A549 (cell line): ENCODE measurements around the gene NTRK3. TPM values are rescaled to one million over a fixed set of nuclear protein-coding genes. Genes with fewer than 3 reads are reported as not detected.

ENCODE experiments used
- ATAC-seq, 2 experiments: fragments of 200-7000 bp in 1 of 2; fragments of >200 bp in 1 of 2; cut with Nextera tagmentation in 1 of 2; cut with Tn5 transposase in 1 of 2; 3 replicates each; pipeline versions ENCODE4 v1.8.0 to v1.9.1; 2018 to 2020; ENCODE audit warnings: mild to moderate bottlenecking in 1 of 2, moderate library complexity in 1 of 2
- CTCF ChIA-PET: fragments of 300-600 bp; sonication (Branson Sonifier 250); formaldehyde crosslinking; extraction: SDS; loops from one replicate; lab custom pipeline; 2021; ENCODE audit warnings: antibody characterized with exemption, inconsistent platforms; lab: Yijun Ruan, JAX
- POLR2A ChIA-PET: fragments of 350-600 bp; formaldehyde crosslinking; extraction: SDS; loops from one replicate; lab custom pipeline; 2021; ENCODE audit warnings: antibody characterized with exemption, inconsistent platforms; lab: Yijun Ruan, JAX
- DNase-seq, 2 experiments: peaks; one replicate each; pipeline versions ENCODE4 v3.0.0 to v3.0.0-alpha.2; 2011 to 2016; ENCODE audit warnings: low read depth in 1 of 2, low spot score in 1 of 2
- FAIRE-seq: peaks from 2 replicates; lab custom pipeline; 2011; peaks lifted over from hg19 to GRCh38; lab: Jason Lieb, UNC
- H3K27ac ChIP-seq, 2 experiments: fragments of >200 bp; sonication (Bioruptor Twin); formaldehyde crosslinking; 3 replicates each; pipeline ENCODE4 v1.5.1; 2016 to 2017
- H3K4me1 ChIP-seq: fragments of >200 bp; sonication (Bioruptor Twin); formaldehyde crosslinking; 3 replicates; pipeline ENCODE4 v1.6.1; 2016
- H3K4me2 ChIP-seq: fragments of >200 bp; sonication (Bioruptor Twin); formaldehyde crosslinking; 3 replicates; pipeline ENCODE4 v1.6.1; 2016
- H3K4me3 ChIP-seq: fragments of >200 bp; sonication (Bioruptor Twin); formaldehyde crosslinking; 3 replicates; pipeline ENCODE4 v1.5.1; 2016
- H3K9me3 ChIP-seq: fragments of >200 bp; sonication (Bioruptor Twin); formaldehyde crosslinking; 3 replicates; pipeline ENCODE4 v1.6.1; 2016
- BHLHE40 ChIP-seq: IDR thresholded peaks from 2 replicates; pipeline ENCODE4 v1.6.1; 2012; ENCODE audit warnings: low read depth, low read length, inconsistent platforms
- CHD4 ChIP-seq: fragments of 200-600 bp; sonication (generic); IDR thresholded peaks from 2 replicates; pipeline ENCODE4 v1.6.1; 2016; ENCODE audit warnings: antibody characterized with exemption, mild to moderate bottlenecking, borderline replicate concordance
- CTCF ChIP-seq: fragments of >200 bp; sonication (Bioruptor Twin); formaldehyde crosslinking; IDR thresholded peaks from 3 replicates; pipeline ENCODE4 v1.5.1; 2016
- EHMT2 ChIP-seq: fragments of 200-600 bp; sonication (generic); IDR thresholded peaks from 2 replicates; pipeline ENCODE4 v1.6.1; 2016; ENCODE audit warnings: antibody characterized with exemption, low read depth, mild to moderate bottlenecking, moderate library complexity
- ESRRA ChIP-seq: fragments of 150-350 bp; IDR thresholded peaks from 2 replicates; pipeline ENCODE4 v1.6.1; 2014; ENCODE audit warnings: mild to moderate bottlenecking, low read length, borderline replicate concordance
- FOSB ChIP-seq: fragments of 250-450 bp; sonication (Bioruptor Pico); IDR thresholded peaks from 2 replicates; pipeline ENCODE4 v1.5.0; 2020; ENCODE audit warnings: mild to moderate bottlenecking, moderate library complexity
- FOSL2 ChIP-seq, 2 experiments: fragments of 450-650 bp in 1 of 2; fragments of >200 bp in 1 of 2; sonication (Bioruptor Twin) in 1 of 2; formaldehyde crosslinking; IDR thresholded peaks; 2 replicates each; pipeline versions ENCODE4 v1.5.0 to v1.6.1; 2016 to 2020; ENCODE audit warnings: mild to moderate bottlenecking in 1 of 2, moderate library complexity in 1 of 2
- GATA3 ChIP-seq: IDR thresholded peaks from 2 replicates; pipeline ENCODE4 v1.6.1; 2012; ENCODE audit warnings: borderline replicate concordance
- HEYL ChIP-seq: fragments of 250-450 bp; sonication (Bioruptor Pico); IDR thresholded peaks from 2 replicates; pipeline ENCODE4 v1.8.0; 2021; ENCODE audit warnings: mild to moderate bottlenecking, moderate library complexity
- HMGXB4 ChIP-seq: fragments of 250-450 bp; sonication (Bioruptor Pico); IDR thresholded peaks from 2 replicates; pipeline ENCODE4 v1.5.0; 2021; ENCODE audit warnings: mild to moderate bottlenecking, moderate library complexity, borderline replicate concordance
- HOXA7 ChIP-seq: fragments of 250-450 bp; sonication (Bioruptor Pico); IDR thresholded peaks from 2 replicates; pipeline ENCODE4 v1.5.0; 2020; ENCODE audit warnings: mild to moderate bottlenecking, moderate library complexity
- JUN ChIP-seq, 2 experiments: fragments of >200 bp; sonication (Bioruptor Twin); formaldehyde crosslinking; IDR thresholded peaks; 2 replicates in 1 of 2; 3 replicates in 1 of 2; pipeline ENCODE4 v1.6.1; 2016 to 2017
- KDM5A ChIP-seq: fragments of 200-600 bp; sonication (generic); IDR thresholded peaks from 2 replicates; pipeline ENCODE4 v1.6.1; 2016; ENCODE audit warnings: antibody characterized with exemption, mild to moderate bottlenecking
- MAFK ChIP-seq: fragments of 450-650 bp; IDR thresholded peaks from 2 replicates; pipeline ENCODE4 v1.6.1; 2014; ENCODE audit not compliant: partially characterized antibody
- MYC ChIP-seq: IDR thresholded peaks from 2 replicates; pipeline ENCODE4 v1.6.1; 2012; ENCODE audit warnings: mild to moderate bottlenecking, inconsistent platforms, low read length, improper control_type of control experiment, borderline replicate concordance
- NFE2L2 ChIP-seq: fragments of 150-350 bp; conservative IDR thresholded peaks from 2 replicates; pipeline ENCODE4 v1.6.1; 2014; ENCODE audit warnings: low read length
- SMC3 ChIP-seq: fragments of >200 bp; sonication (Bioruptor Twin); formaldehyde crosslinking; IDR thresholded peaks from 3 replicates; pipeline ENCODE4 v1.6.1; 2018; ENCODE audit warnings: inconsistent platforms
- TP53 ChIP-seq: fragments of 250-450 bp; sonication (Bioruptor Pico); IDR thresholded peaks from 2 replicates; pipeline ENCODE4 v1.5.0; 2021; ENCODE audit warnings: mild to moderate bottlenecking, moderate library complexity
- ZC3H11A ChIP-seq: fragments of 450-650 bp; IDR thresholded peaks from 2 replicates; pipeline ENCODE4 v1.6.1; 2014; ENCODE audit warnings: antibody characterized with exemption, mild to moderate bottlenecking
- ZFP36 ChIP-seq: fragments of 450-650 bp; IDR thresholded peaks from 2 replicates; pipeline ENCODE4 v1.6.1; 2014; ENCODE audit warnings: borderline replicate concordance; ENCODE audit not compliant: partially characterized antibody
- WGBS: methylation state at CpG from one replicate; pipeline ENCODE4 v1.1.6; 2017; ENCODE audit errors: missing lambda C conversion rate; 5-methylcytosine and 5-hydroxymethylcytosine counted together
- polyA plus RNA-seq, 4 experiments: library from polyadenylated mRNA; depleted of rRNA in 3 of 4; stranded (reverse); fragments of >200 nt; fragmentation: RNase III in 1 of 4; extraction: RNeasy Plus Mini Kit Qiagen cat#74134 plus additional on column Dnase treatment in 1 of 4; gene quantifications; 2 replicates in 3 of 4; 3 replicates in 1 of 4; pipeline ENCODE4 v1.2.3, GENCODE V29; 2011 to 2017

The NTRK3 gene
- polyA plus RNA-seq, 2 of the 4 experiments (the other 2 are of a cell fraction) = 55.0 to 55.2 TPM

- CTCF ChIA-PET = interaction anchor here (0.8 kb wide), 1 partner anchor 243 kb away, joined by 3 read pairs; no protein-coding TSS in a partner anchor
- H3K27ac ChIP-seq = no peak overlapping the region
- POLR2A ChIA-PET = no interaction called here
- no peak for TF ChIP-seq ZC3H11A
- no peak for TF ChIP-seq JUN (IDR thresholded peaks at IDR 0.05)
- TF ChIP-seq EHMT2 = no peak
- no peak for TF ChIP-seq BHLHE40
- TF ChIP-seq HOXA7 (CRISPR knock-in tag) = no peak
- TF ChIP-seq NFE2L2 = no peak
- TF ChIP-seq HMGXB4 (CRISPR knock-in tag) = no peak
- TF ChIP-seq KDM5A = no peak
- no peak for TF ChIP-seq ESRRA
- no peak for TF ChIP-seq FOSB (CRISPR knock-in tag)
- no peak for TF ChIP-seq SMC3
- no peak for TF ChIP-seq FOSL2 (IDR thresholded peaks at IDR 0.05)
- TF ChIP-seq FOSL2 (CRISPR knock-in tag; IDR thresholded peaks at IDR 0.05) = no peak
- TF ChIP-seq HEYL (CRISPR knock-in tag) = no peak
- no peak for TF ChIP-seq MAFK
- no peak overlapping the region for H3K4me2 ChIP-seq
- H3K4me3 ChIP-seq = no peak overlapping the region
- no peaks in the 10 kb centered on the region for H3K9me3 ChIP-seq
- H3K4me1 ChIP-seq = peaks cover 9% of the 10 kb centered on the region
- FAIRE-seq = no peak
- DNase-seq = no peak
- WGBS = 11% methylated on average over 2 of the region's 2 CpGs
- no peak; a peak in 1 of 6 replicates for ATAC-seq
Measured at GRCh38 chr15:88031461-88031860, 225.1 kb downstream of the NTRK3 start.

- H3K4me1 ChIP-seq = peaks cover 9% of the 10 kb centered on the region
- H3K4me2 ChIP-seq = no peak overlapping the region
- FAIRE-seq (no peak), ATAC-seq (peak in 1 of 2 experiments; percentile 44; a peak in 2 of 6 replicates), DNase-seq (no peak)
- peak overlapping the region in 1 of 2 experiments; percentile 23; a peak in 1 of 6 replicates for H3K27ac ChIP-seq
- TF ChIP-seq MYC = no peak
- no peak for TF ChIP-seq TP53 (CRISPR knock-in tag)
- no peak for TF ChIP-seq GATA3
- TF ChIP-seq ZFP36 = no peak
- no peak for TF ChIP-seq FOSB (CRISPR knock-in tag)
- ChIA-PET POLR2A (no interaction called here), CTCF (no interaction called here)
- no peak overlapping the region for H3K4me3 ChIP-seq
- WGBS = 11% methylated on average over 2 of the region's 2 CpGs
- no peaks in the 10 kb centered on the region for H3K9me3 ChIP-seq
Measured at GRCh38 chr15:88029696-88030095, 226.8 kb downstream of the NTRK3 start.

- no peak overlapping the region for H3K4me3 ChIP-seq
- peaks cover 9% of the 10 kb centered on the region for H3K4me1 ChIP-seq
- ATAC-seq (no peak), DNase-seq (no peak)
- WGBS = 20% methylated on average over 3 of the region's 3 CpGs
- H3K4me2 ChIP-seq = no peak overlapping the region
- TF ChIP-seq CTCF (peak; percentile 14; the same call in 1 of the 3 replicates), CHD4 (no peak)
- TF ChIP-seq, all 56 proteins: peak for 1
- ChIA-PET POLR2A (no interaction called here), CTCF (no interaction called here)
- no peak for FAIRE-seq
- Histone ChIP-seq H3K27ac (no peak overlapping the region), H3K9me3 (no peaks in the 10 kb centered on the region)
Measured at GRCh38 chr15:88028024-88028423, 228.5 kb downstream of the NTRK3 start.
